AG10803 (cell line): Measurements from ENCODE around the gene SLC39A6.

Source experiments
- DNase-seq: peaks from one replicate; pipeline ENCODE4 v3.0.0; 2010; ENCODE audit warnings: low read depth
- H3K4me3 ChIP-seq: 2 replicates; pipeline ENCODE4 v1.5.1; 2011; ENCODE audit warnings: mild to moderate bottlenecking, low read length, control low read depth
- CTCF ChIP-seq: conservative IDR thresholded peaks from 2 replicates; pipeline ENCODE4 v1.5.1; 2011; ENCODE audit warnings: mild to moderate bottlenecking, low read length, control low read depth, inconsistent platforms

Gene SLC39A6

GRCh38 chr18:36139245-36139644, 10.1 kb upstream of the SLC39A6 start:
- no peak overlapping the region for H3K4me3 ChIP-seq
- no peak for TF ChIP-seq CTCF
- DNase-seq, result no peak

GRCh38 chr18:36135264-36135663, 6.1 kb upstream of the SLC39A6 start:
- H3K4me3 ChIP-seq, result no peak overlapping the region
- TF ChIP-seq CTCF, result no peak
- DNase-seq, result no peak

- no peak overlapping the region for H3K4me3 ChIP-seq
- no peak for TF ChIP-seq CTCF
Observed at GRCh38 chr18:36132756-36133155, 3.6 kb upstream of the SLC39A6 start.

GRCh38 chr18:36131692-36132483, 2.7 kb upstream of the SLC39A6 start:
- no peak for DNase-seq
- H3K4me3 ChIP-seq, result peak overlapping the region; percentile 99
- TF ChIP-seq CTCF, result no peak

More at GRCh38 chr18:36132756-36133155, 3.6 kb upstream of the SLC39A6 start:
- DNase-seq, result no peak

- H3K4me3 ChIP-seq, result peak overlapping the region; percentile 99
- TF ChIP-seq CTCF, result no peak
- DNase-seq, result no peak
Observed at GRCh38 chr18:36130883-36131653, 1.9 kb upstream of the SLC39A6 start.

GRCh38 chr18:36130039-36130831, 1.1 kb upstream of the SLC39A6 start:
- no peak for TF ChIP-seq CTCF
- H3K4me3 ChIP-seq, result peak overlapping the region; percentile 99
- peak; percentile 5 for DNase-seq
